ENCODE measurements around the gene BTF3. TPM values are rescaled to one million over a fixed set of nuclear protein-coding genes. Genes with fewer than 3 reads are reported as not detected.

Gene BTF3
- total RNA-seq, 2 donors from 2014 or later, result 147 to 346 TPM

GRCh38 chr5:73534011-73534644 is 35.9 kb downstream of the BTF3 start:
- H3K27ac ChIP-seq, result no peak overlapping the region
- H3K9me3 ChIP-seq, result no peaks in the 10 kb centered on the region
- no peaks in the 10 kb centered on the region for H3K27me3 ChIP-seq
- TF ChIP-seq POLR2A (IDR thresholded peaks at IDR 0.05) (no peak), CTCF (IDR thresholded peaks at IDR 0.05) (no peak)
- DNase-seq, result no peak
- intact Hi-C loops (cut with DNase I), result no loop called here
- WGBS, 2 donors, result 69 to 75% methylated on average over 5 of the region's 5 CpGs
- no peaks in the 10 kb centered on the region for H3K4me1 ChIP-seq
- H3K4me3 ChIP-seq, result no peak overlapping the region
- H3K36me3 ChIP-seq (replicated peaks in 1 of 2; ENCODE audit: insufficient read depth in 1 of 2, low read depth in 2 of 2), result no peaks in the 10 kb centered on the region
- ATAC-seq, result no peak

- no peak for ATAC-seq
- Histone ChIP-seq H3K27me3 (no peaks in the 10 kb centered on the region), H3K9me3 (no peaks in the 10 kb centered on the region), H3K36me3 (replicated peaks in 1 of 2; ENCODE audit: insufficient read depth in 1 of 2, low read depth in 2 of 2) (no peaks in the 10 kb centered on the region), H3K4me1 (no peaks in the 10 kb centered on the region), H3K4me3 (no peak overlapping the region), H3K27ac (no peak overlapping the region)
- TF ChIP-seq CTCF (IDR thresholded peaks at IDR 0.05) (no peak), POLR2A (IDR thresholded peaks at IDR 0.05) (no peak)
- intact Hi-C loops (cut with DNase I), result no loop called here
- WGBS, 2 donors, result 81 to 88% methylated on average over 2 of the region's 2 CpGs
- no peak for DNase-seq
Measured at GRCh38 chr5:73534971-73535370, 36.7 kb downstream of the BTF3 start.

GRCh38 chr5:73539730-73540129 is 41.5 kb downstream of the BTF3 start:
- no peak for ATAC-seq

GRCh38 chr5:73540192-73540591 is 42.0 kb downstream of the BTF3 start:
- TF ChIP-seq CTCF (IDR thresholded peaks at IDR 0.05) (no peak), POLR2A (IDR thresholded peaks at IDR 0.05) (no peak)
- WGBS, 2 donors, result 50 to 60% methylated on average over 3 of the region's 3 CpGs
- intact Hi-C loops (cut with DNase I), result no loop called here
- H3K27me3 ChIP-seq, result no peaks in the 10 kb centered on the region
- DNase-seq (no peak), ATAC-seq (no peak)
- H3K27ac ChIP-seq, result no peak overlapping the region
- no peaks in the 10 kb centered on the region for H3K36me3 ChIP-seq (replicated peaks in 1 of 2; ENCODE audit: insufficient read depth in 1 of 2, low read depth in 2 of 2)
- H3K9me3 ChIP-seq, result no peaks in the 10 kb centered on the region
- peaks cover 26% of the 10 kb centered on the region for H3K4me1 ChIP-seq
- H3K4me3 ChIP-seq, result no peak overlapping the region

More at GRCh38 chr5:73539730-73540129, 41.5 kb downstream of the BTF3 start:
- intact Hi-C loops (cut with DNase I), result no loop called here
- Histone ChIP-seq H3K4me1 (peaks cover 22% of the 10 kb centered on the region), H3K36me3 (replicated peaks in 1 of 2; ENCODE audit: insufficient read depth in 1 of 2, low read depth in 2 of 2) (no peaks in the 10 kb centered on the region), H3K27me3 (no peaks in the 10 kb centered on the region), H3K4me3 (no peak overlapping the region), H3K27ac (no peak overlapping the region), H3K9me3 (no peaks in the 10 kb centered on the region)
- no peak for DNase-seq
- WGBS, 2 donors, result 57 to 66% methylated on average over 2 of the region's 2 CpGs
- no peak for TF ChIP-seq CTCF (IDR thresholded peaks at IDR 0.05)
- TF ChIP-seq POLR2A (IDR thresholded peaks at IDR 0.05), result no peak

- no peak for DNase-seq
- Histone ChIP-seq H3K36me3 (replicated peaks in 1 of 2; ENCODE audit: insufficient read depth in 1 of 2, low read depth in 2 of 2) (no peaks in the 10 kb centered on the region), H3K27me3 (no peaks in the 10 kb centered on the region), H3K4me1 (peaks cover 30% of the 10 kb centered on the region), H3K27ac (peak overlapping the region in 1 of 4 donors; percentile 47), H3K4me3 (no peak overlapping the region), H3K9me3 (no peaks in the 10 kb centered on the region)
- TF ChIP-seq CTCF (IDR thresholded peaks at IDR 0.05) (no peak), POLR2A (IDR thresholded peaks at IDR 0.05) (no peak)
- 54 to 61% methylated on average over 4 of the region's 4 CpGs for WGBS, 2 donors
- intact Hi-C loops (cut with DNase I), result no loop called here
- no peak for ATAC-seq
Measured at GRCh38 chr5:73542020-73542419, 43.8 kb downstream of the BTF3 start.

Data from body of pancreas (tissue), 4 donors.